Measurements from ENCODE around the gene HYCC1.
"Not testable (repeated sequence)": the region's sequence is repeated elsewhere in the genome, so short reads cannot be mapped to it uniquely, and the experiment has no call there.

- TF ChIP-seq CTCF (IDR thresholded peaks at IDR 0.05; ENCODE audit: low read depth, low read length, poor library complexity, severe bottlenecking); EZH2phosphoT487 (IDR thresholded peaks at IDR 0.05; ENCODE audit: borderline replicate concordance, low read length): not testable (repeated sequence)
Observed at GRCh38 chr7:22974636-22975035, 39.3 kb downstream of the HYCC1 start.

Measured in DOHH2 (cell line).